HTR-8/SVneo (cell line): Measurements from ENCODE around the gene RIPOR1.
"Not testable (repeated sequence)": the region's sequence is repeated elsewhere in the genome, so short reads cannot be mapped to it uniquely, and the experiment has no call there.

Source experiments
- DNase-seq: peaks from one replicate; pipeline ENCODE4 v3.0.0; 2011; ENCODE audit warnings: low spot score, mixed read lengths; ENCODE audit not compliant: insufficient read length
- FAIRE-seq: peaks from 2 replicates; lab custom pipeline; 2011; peaks lifted over from hg19 to GRCh38; lab: Jason Lieb, UNC

RIPOR1 gene

DNA sequence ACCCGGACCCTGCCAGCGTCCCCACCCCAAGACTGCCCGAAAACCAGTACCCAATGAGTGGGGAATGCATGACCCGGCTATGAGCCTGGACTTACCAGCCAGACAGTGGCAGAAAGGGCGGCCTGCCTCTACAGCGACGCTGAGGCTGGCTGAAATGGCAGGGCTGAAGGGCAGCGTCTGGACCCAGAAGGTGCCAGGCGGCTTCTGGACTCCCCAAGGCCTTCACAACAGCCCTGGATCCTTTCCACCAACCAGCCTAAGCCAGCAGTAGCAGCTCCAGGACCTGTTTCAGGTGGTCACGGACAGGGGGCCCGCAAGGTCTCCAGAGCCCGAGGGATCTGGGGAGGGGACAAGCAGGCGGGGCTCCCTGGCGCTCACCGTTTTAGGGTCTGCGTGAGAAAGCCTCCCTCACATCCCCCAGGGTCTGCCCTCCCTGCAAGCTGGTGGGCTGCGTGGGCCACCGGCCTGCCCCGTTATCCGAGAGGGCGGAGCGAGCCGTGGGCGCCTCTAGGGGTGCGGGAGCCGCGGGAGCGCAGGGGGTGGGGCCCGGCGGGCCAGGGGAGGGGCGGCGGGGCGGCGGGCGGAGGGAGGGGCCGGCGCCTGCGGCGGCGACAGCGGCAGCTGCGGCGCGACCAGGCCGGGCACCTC is at the start of gene RIPOR1:
Gene RIPOR1, plus strand, starts transcription at position 608 of the 648 bp plus-strand sequence. CDS start 9,618 bp downstream, outside the sequence.
- FAIRE-seq (no peak), DNase-seq (no peak)

- DNase-seq (peak; percentile 99), FAIRE-seq (peak; percentile 91)
These were observed 47.6 kb upstream of the RIPOR1 start, which contains the start of gene ATP6V0D1 for GRCh38 chr16:67480833-67481560. Gene ATP6V0D1, minus strand, starts transcription at chr16:67481157. Its CDS starts 71 bp downstream, at chr16:67481086.

DNA sequence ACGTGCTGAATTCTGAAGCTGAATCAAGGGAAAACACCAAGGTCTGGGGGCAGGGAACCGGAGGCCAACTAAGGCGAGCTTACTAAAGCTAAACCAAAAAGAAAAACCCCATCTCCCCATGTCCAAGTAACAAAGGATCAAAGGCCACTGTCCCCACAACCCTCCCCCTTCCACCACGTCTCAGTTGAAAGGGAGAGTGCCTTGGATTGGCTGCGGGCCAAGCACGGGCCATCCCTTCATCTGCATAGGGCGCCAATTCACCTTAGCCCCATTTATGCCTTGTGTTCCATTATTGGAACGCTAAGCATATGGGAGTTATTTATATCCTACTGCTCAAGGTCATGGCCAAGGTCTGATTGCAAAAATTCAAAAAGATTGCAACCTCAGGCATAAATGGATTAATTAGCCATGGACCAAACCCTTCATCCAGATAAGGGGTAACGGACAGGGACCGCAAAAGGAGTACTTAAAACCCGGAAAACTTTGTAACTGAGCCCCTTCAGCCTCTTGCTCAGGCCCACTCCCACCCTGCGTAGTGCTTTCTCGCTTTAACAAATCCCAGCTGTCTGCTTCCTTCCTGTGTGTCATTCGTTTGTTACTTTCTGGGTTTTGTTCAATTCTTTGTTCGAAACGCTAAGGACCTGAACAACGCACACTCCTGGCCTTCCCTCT is 46.9 kb upstream of the RIPOR1 start:
- DNase-seq, result no peak
- no peak for FAIRE-seq

GRCh38 chr16:67482233-67482924 is 46.2 kb upstream of the RIPOR1 start:
- no peak for DNase-seq
- FAIRE-seq, result no peak

DNA sequence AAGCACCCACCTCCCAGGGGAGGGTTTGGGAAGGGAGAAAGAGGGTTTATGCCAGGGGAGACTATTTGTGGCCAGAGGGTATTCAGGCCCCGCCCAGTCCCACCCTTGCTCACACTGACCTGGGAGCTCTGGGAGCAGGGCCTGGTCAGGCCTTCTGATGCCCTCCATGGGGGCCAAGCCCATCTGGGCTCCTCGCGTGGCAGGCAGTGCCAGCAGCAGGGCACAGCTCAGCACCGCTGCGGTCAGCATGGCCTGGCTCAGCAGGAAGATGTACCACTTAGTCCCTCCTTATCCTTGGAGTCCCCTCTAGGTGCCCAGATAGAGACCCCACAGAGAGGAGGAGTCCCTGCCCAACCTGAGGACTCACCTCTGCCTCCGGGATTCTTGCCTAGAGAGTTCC is 45.5 kb upstream of the RIPOR1 start, which contains the start of gene AGRP:
Gene AGRP, minus strand, starts transcription at position 398 of the 400 bp plus-strand sequence. Its CDS starts 149 bp downstream, at position 249.
- DNase-seq (no peak), FAIRE-seq (no peak)

- FAIRE-seq, result no peak
- DNase-seq, result no peak
These were observed 44.7 kb upstream of the RIPOR1 start for GRCh38 chr16:67483731-67484525.

- FAIRE-seq, result no peak
These were observed 41.8 kb upstream of the RIPOR1 start for GRCh38 chr16:67486805-67487204.

DNA sequence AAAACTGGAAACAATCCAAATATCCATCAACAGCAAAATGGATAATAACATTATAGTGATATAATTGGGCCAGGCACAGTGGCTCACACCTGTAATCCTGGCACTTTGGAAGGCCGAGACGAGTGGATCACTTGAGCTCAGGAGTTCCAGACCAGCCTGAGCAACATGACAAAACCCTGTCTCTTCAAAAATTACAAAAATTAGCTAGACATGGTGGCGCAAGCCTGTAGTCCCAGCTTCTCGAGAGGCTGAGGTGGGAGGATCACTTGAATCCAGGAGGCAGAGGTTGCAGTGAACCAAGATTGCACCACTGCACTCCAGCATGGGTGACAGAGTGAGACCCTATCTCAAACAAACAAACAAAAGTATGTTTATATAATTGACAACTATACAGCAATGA is 41.1 kb upstream of the RIPOR1 start:
- not testable (repeated sequence) for FAIRE-seq, DNase-seq

More at GRCh38 chr16:67486805-67487204, 41.8 kb upstream of the RIPOR1 start:
- DNase-seq, result no peak

- no peak for FAIRE-seq
- DNase-seq, result no peak
These were observed 39.1 kb upstream of the RIPOR1 start for GRCh38 chr16:67489401-67490083.

DNA sequence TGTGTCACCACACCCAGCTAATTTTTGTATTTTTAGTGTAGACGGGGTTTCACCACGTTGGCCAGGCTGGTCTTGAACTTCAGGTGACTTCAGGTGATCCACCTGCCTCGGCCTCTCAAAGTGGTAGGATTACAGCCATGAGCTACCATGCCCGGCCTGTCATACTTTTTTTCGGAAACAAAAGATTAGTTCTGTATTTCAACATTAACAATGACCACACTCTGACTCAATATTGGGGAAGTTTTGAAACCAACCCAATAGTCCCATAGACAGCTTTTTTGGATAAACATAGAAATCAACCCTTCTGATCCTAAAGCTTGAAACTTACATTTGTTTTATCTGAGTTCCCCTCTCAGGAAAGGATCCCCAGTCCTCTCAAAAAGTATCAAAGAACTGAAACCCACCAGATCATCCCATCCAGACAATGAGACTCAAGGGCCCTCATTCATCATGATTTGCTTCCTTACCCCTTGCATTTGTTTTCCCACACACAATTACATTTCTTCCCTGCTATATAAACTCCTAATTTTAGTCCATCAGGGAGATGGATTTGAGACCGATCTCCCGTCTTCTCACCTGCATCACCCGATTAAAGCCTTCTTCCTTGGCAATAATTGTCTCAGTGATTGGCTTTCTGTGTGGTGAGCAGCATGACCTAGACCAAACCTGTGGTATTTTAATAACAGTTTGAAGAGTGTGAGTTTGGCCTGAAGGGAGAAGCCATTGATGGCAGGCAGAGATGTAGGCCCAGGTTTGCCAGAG is 38.1 kb upstream of the RIPOR1 start:
- FAIRE-seq (no peak), DNase-seq (no peak)

DNA sequence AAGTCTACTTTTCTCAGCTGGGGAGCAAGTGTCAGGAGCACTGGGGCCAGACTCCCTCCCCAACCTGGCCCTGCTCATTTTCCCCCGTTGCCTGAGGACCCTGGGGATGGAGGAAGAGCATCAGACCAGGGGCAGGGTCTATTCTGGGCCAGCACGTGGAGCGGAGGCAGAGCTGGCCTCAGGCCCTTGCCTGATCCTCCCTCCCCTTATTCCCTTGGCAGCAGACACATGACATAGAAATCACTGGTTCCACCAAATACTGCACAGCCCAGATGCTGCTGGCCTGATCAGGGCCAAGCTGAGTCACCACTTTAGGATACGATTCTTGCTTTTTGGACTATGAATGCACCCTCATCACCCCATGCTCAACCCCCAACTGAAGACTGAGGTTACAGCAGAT is 29.5 kb upstream of the RIPOR1 start:
- no peak for FAIRE-seq
- no peak for DNase-seq

DNA sequence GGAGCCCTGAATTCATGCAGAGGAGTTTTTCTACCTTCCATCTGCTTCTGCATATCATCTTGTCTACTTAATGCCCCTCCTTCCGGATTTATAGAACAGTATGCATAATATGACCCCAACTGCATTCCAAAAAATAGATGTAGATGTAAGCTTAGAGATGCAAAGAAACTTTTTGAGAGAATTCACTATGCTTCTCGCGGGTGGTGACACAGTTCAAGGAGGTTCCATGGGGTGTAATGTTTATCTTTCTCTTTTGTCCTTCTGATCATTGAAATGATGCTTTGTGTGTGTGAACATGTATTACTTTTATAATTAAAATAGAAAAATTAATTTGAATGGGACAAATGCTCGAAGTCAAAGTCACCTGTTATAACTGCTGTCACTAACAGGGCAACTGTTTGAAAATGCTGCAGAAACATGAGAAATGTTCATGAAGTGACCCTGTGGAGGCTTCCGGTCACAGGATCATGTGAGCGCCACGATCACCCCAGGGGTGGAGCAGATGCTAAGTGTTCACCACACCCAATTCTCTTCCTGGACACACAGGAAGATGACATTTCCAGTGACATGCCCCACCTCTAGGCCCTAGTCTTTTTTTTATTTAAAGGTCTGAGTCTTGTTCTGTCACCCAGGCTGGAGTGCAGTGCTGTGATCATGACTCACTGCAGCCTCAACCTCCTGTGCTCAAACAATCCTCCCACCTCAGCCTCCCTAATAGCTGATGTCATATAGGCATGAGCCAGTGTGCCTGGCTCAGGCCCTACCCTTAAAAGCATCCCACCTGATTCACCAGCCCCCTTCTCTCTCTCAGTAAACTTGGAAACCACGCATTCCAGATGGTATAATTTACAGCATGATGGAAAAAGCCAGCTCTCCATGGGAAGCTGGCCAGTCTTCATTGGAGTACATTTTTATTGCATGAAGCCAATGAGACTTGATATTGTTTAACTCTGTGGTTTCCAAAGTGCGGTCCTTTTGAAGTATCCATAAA is 24.3 kb upstream of the RIPOR1 start:
- no peak for DNase-seq
- no peak for FAIRE-seq

DNA sequence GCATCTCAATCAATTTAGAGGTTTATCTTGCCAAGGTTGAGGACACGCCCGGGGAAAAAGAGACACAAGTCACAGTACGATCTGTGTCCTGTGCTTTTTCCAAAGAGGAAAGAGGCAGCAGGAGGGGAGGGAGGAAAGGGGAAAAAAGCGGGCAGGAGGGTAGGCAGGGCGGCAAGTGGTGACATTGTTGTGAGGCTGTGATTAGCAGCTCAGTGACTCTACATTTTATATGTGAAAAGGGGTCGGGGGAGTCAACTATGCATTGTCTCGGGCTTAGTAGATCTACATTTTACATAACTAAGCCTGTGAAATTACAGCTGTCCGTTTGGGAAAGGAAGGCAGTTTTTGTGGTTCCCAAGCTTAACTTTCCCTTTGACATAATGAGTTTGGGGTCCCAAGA is 22.2 kb upstream of the RIPOR1 start:
- FAIRE-seq (no peak), DNase-seq (no peak)

GRCh38 chr16:67509016-67509415 is 19.6 kb upstream of the RIPOR1 start:
- DNase-seq (no peak), FAIRE-seq (no peak)

DNA sequence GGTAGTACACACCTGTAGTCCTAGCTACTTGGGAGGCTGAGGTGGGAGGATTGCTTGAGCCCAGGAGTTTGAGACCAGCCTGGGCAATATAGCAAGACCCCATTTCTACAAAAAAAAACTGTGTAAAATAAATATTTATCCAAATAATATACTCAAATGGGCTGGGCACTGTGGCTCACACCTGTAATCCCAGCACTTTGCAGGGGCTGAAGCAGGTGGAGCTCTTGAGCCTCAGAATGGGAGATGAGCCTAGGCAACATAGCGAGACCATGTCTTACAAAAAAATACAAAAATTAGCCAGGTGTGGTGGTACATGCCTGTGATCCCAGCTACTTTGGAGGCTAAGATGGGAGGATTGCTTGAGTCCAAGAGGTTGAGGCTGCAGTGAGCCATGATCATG is 14.7 kb upstream of the RIPOR1 start:
- not testable (repeated sequence) for FAIRE-seq, DNase-seq

- FAIRE-seq, result peak; percentile 38
- DNase-seq, result no peak
These were observed 14.2 kb upstream of the RIPOR1 start for GRCh38 chr16:67514382-67514828.
